HG02943 (cell line): ENCODE data around the gene PDZK1.
"Not testable (repeated sequence)": the region's sequence is repeated elsewhere in the genome, so short reads cannot be mapped to it uniquely, and the experiment has no call there.

Experiments used
- ATAC-seq: cut with Tn5 transposase; IDR thresholded peaks from one replicate; pipeline ENCODE4 v1.9.1; 2021; ENCODE audit warnings: mild to moderate bottlenecking, low read depth, moderate library complexity; ENCODE audit not compliant: unreplicated experiment

Gene PDZK1

DNA sequence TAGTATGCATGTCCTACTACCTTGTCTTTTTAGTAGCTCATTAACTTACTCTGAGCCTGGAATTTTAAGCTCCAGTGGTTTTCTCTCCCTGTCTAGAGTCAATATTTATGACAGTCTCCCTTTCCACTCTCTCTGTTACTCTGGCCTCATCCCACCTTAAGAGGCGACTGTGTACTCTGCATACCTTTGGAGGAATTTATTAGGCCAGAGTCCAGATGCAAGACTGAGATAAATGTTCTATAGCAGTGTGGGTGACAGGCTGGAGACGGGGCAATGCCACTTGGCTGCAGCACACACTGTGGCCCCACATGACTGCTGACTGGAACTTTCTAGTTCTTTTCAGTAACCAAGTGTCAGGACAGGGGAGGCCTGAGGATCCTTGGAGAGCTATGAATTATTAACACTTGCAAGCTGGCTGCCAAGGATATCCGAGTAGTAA lies 4.1 kb upstream of the PDZK1 start:
- ATAC-seq, result no peak

- no peak for ATAC-seq
These were observed 3.3 kb upstream of the PDZK1 start for GRCh38 chr1:145710291-145711027.

- ATAC-seq, result no peak
These were observed 895 bp upstream of the PDZK1 start for GRCh38 chr1:145708063-145708462.

DNA sequence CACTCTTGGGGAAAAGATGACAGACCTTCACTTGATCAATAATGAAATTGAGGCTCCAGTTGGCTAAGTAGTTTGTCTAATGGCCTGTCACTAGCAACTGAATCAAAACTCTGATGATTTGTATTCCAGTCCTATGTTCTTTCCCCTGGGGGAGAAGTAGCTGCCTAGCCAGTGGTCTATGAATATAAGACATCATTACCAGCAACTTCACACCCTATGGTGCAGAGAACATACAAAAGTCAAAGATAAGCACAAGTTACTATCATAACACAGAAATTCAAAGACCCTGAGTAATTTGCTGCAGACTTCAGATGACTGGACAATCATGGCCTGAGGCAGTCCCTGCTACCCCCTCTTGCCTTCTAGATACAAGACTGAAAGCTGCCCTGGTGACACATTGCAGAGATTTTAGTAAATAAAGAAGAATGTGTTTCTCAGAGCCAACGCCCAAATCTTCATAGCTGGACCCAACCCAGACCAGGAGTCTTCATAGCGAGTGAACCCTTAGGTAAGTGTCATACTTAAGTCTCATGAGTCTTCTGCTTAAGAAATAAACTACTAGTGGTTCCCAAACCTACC lies 993 bp downstream of the PDZK1 start:
- ATAC-seq, result no peak

DNA sequence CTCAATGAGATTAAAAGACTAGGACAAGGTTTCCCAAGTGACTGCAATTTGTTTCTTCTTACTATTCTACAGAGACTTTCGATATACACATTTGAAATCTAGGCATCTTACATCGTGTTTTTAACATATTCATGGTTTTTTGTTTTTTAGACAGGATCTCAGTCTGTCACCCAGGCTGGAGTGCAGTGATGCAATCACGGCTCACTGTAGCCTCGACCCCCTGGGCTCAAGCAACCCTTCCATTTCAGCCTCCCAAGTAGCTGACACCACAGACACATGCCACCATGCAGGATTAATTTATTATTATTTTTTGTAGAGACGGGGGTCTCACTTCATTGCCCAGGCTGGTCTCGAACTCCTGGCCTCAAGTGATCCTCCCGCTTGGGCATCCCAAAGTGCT lies 1.5 kb downstream of the PDZK1 start:
- no peak for ATAC-seq

DNA sequence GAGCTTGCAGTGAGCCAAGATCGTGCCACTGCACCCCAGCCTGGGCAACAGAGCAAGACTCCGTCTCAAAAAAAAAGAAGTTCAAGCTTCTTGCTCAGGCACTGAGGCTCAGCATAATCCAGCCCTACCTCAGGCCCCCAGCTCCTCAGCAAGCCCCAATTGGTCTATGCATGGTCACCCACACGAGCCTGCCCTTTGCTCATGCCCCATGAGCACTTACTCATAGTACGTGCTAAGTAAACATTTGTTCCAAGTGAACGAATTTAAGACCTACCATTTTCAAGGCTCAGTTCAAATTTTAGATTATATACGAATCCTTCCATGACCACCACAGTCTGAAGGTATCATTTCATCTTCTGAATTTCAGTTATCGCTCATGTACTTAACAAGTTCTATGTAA lies 4.3 kb downstream of the PDZK1 start:
- ATAC-seq, result no peak

GRCh38 chr1:145702052-145702451 lies 5.1 kb downstream of the PDZK1 start:
- ATAC-seq, result no peak

DNA sequence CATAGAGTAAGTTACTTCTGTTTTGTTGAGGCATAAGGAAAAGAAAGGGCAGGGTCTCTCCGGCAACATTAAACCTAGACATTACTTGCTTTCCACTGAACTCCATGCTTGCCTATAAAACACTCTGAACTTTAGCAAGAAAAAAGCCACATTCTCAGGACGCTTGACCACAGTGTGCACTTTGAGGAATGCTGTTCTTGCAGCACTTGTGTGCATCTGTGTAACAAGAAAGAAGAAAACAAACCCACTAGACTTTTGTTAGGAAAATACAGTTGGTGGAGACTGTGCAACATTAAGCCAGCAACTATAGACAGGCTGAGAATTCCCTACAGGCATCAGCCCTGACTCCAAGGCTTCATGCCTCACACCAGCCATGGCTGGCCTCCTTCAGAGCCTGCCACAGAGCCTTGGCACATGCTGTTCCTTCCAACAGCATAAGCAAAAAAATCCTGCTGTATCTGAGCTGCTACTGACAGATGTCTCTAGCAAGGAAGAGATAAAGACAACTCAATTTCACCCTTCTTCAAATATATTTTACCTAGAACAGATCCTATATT lies 5.8 kb downstream of the PDZK1 start:
- ATAC-seq, result no peak

DNA sequence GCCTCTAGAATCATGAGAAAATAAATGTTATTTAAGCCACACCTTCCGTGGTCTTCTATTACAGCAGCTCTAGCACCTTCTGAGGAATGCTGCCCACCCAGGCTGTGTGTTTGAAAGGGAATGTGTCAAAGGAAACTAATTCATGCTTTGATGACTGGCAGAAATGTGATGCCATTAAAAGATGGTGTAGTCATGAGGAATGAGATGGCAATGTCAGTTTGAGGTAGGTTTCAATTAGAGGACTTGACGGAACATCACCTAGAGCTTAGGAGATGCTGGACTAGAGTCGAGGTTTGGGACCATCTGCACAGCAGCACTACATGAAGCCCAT lies 10.6 kb downstream of the PDZK1 start:
- ATAC-seq, result no peak

GRCh38 chr1:145695821-145696629 lies 11.1 kb downstream of the PDZK1 start:
- ATAC-seq, result no peak

DNA sequence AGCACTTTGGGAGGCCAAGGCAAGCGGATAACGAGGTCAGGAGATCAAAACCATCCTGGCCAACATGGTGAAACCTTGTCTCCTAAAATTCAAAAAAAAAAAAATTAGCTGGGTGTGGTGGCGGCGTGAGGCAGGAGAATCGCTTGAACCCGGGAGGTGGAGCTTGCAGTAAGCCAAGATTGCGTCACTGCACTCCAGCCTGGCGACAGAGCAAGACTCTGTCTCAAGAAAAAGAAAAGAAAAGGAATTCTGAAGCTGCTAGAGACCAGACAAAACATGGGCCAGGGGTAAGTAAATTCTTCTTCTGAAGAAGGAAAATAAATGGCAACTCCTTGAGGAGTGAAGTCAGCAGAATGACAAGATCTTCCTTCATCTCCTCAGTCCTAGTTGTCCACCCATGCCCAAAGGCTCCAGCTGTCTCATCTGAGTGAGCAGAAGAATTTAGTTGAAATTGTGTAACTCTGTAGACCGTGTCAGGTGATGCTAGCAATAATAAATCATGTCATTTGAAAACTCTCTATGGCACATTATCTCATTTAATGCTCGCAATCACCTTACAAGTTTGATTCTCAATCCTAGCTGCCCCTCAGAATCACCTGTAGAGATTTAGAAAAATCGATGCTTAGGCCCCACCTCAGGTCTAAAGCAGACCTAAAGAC lies 14.3 kb downstream of the PDZK1 start:
- no peak for ATAC-seq

- ATAC-seq, result no peak
These were observed 16.3 kb downstream of the PDZK1 start for GRCh38 chr1:145690587-145691558.

DNA sequence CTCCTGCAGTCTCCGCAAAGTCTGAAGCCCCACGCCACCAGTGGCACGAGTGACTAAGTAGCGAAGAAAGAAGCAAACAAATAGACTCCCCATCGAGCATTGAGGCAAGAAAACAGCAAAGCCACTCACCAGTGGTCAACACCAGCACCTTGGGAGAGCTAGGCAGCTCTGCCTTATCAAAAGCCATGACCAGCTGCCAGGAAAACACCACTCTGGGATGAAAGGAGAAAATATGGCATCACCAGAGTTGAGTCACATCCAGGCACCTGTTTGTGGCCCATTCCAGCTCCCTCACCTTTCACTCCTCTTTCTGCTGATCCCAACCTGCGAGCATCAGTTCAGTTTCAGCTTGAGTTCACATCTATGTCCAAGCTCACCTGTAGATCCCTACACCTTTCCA lies 17.2 kb downstream of the PDZK1 start:
- ATAC-seq, result no peak

GRCh38 chr1:145688924-145689323 lies 18.2 kb downstream of the PDZK1 start:
- ATAC-seq, result no peak

DNA sequence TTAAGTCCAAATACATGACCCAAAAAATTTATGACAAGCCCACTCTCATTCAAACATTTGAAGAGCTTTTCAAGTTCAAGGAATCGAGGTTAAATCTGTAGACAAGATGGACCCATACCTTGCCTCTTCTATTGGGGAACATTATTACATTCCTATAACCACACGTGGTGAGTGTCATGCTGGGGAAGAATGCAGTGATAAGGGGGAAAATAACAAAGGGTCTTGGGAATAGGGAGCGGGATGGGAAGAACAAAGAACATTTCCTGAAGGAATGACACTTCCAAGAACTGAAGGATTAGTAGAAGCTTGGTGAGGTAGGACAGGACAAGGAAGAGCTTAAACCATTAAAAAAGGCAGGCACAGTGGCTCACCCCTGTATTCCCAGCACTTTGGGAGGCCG lies 18.8 kb downstream of the PDZK1 start:
- ATAC-seq, result no peak

- not testable (repeated sequence) for ATAC-seq
These were observed 21.1 kb downstream of the PDZK1 start for GRCh38 chr1:145686078-145686477.

DNA sequence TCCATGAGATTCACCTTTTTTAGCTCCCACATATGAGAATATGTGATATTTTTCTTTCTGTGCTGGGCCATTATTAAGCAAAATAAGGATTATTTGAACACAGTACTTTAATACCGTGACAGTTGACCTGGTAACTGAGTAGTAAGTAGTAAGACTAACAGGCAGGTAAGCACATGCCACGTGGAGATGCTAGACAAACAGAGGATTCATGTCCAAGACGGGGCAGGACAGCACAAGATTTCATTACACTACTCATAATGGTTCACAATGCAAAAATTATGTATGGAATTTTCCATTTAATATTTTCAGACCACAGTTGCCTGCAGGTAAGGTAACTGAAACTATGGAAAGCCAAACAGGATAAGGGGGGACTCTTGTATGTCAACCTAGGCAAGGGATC lies 22.3 kb downstream of the PDZK1 start:
- ATAC-seq, result not testable (repeated sequence)

- ATAC-seq, result not testable (repeated sequence)
These were observed 34.0 kb downstream of the PDZK1 start for GRCh38 chr1:145673217-145673616.

DNA sequence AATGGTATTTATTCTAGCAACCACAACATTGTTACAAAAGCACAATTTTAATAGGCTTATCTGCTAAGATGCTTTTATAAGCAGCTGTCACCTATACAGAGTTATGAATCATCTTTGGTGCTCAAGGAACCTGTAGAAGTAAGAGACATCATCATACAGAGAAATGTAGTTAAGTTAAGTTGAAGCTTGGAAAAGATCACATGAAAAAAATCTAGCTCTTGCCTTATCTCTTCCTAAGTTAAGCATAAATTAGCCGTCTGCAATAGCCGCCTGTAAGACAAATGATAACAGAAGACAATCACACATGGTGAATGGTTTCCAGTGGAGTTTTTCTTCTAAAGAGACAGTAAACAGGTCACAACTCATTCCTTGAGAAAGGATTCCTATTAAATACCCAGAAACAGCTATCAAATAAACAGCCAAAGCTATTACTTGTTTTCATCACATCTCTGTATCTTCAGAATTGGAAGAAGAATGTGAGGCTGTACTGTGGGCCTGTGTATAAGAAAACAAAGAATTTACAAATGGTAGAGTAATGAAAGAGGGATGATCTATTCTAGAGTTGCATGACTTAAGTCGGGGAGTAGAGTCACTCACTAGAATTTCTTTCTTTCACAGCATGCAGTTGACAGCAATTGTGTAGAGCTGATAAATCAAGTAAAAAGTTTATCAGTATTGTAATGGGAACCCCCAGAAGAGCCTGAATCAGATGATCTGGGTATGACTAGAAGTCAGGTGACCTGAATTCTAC lies 36.0 kb downstream of the PDZK1 start:
- ATAC-seq, result not testable (repeated sequence)
